NCI-H2227 (cell line): ENCODE data around the gene SYT1.
A peak's percentile ranks its signal among the peaks of the same experiment; 100 is the strongest.

Experiments used
- DNase-seq: peaks from one replicate; lab custom pipeline; 2025; ENCODE audit not compliant: unreplicated experiment; lab: John Stamatoyannopoulos, UW

SYT1 gene

GRCh38 chr12:79053394-79053793 is 188.8 kb downstream of the SYT1 start:
- DNase-seq, result no peak

DNA sequence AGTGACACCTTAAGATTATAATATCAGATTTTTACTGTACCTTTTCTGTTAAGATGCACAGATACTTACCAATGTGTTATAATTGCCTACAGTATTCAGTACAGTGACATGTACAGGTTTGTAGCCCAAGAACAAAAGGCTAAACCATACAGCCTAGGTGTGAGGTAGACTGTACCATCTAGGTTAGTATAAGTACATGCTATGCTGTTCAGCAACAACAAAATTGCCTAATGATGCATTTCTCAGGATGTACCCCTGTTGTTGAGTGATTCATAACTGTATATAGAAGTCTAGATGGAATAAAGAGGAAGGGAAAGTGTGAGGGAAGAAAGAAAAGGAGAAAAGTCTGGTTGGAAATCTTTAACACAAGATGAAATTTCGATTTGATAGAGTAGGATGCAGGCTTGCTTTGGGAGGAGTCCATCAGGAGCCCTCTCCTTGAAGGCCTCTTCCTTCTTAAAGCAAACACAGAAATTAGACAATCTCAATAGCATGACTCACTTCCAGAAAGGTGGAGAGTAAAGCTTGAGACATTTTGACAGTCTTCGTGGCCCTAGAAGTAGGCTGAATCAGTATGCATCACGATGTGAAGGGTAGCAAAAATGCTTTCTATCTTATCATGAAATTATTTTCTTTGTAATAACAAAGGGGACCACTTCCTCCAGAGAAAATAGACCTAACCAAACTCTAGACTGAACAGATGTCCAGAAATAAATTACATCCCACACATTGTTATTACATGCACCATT is 191.5 kb downstream of the SYT1 start:
- peak; percentile 21 for DNase-seq

GRCh38 chr12:79056775-79057174 is 192.2 kb downstream of the SYT1 start:
- no peak for DNase-seq

GRCh38 chr12:79057540-79057939 is 193.0 kb downstream of the SYT1 start:
- no peak for DNase-seq

- no peak for DNase-seq
Observed at GRCh38 chr12:79058342-79058741, 193.8 kb downstream of the SYT1 start.

DNA sequence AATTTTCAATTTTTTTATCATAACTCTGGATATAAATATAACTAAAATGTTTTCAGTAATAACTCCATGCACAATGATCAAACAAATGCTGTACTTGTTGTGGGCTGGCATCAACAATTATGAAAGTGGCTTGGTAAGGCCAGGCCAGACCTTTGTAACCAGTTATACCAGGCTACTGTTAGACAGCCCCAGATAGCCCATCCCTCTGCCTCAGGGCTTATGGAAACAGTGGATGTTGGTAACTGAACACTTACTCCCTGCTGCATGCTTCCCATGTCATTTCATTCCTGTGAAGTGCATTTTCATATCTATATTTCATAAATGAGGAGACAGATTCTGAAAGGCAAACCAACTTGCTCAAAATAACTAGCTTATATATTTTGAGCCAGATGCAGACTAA is 195.0 kb downstream of the SYT1 start:
- DNase-seq, result no peak

DNA sequence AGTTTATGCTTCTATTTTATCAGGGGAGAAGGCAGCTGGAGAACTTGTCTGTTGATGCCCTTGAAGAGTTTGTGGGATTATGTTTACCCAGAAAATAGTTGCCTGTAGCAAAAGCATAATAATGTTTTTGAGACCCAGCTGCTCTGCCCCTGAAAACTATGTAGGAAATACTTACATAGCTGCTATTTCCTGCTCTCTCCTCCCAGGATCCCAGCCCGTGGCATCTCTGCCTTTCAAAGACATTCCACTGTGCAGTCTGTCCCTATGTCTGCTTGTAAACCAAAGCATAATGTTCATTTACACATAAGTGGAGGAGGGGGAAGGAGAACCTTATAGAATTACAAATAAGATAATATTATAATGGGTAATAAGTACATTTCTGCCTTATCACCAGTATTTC is 198.7 kb downstream of the SYT1 start:
- no peak for DNase-seq

DNA sequence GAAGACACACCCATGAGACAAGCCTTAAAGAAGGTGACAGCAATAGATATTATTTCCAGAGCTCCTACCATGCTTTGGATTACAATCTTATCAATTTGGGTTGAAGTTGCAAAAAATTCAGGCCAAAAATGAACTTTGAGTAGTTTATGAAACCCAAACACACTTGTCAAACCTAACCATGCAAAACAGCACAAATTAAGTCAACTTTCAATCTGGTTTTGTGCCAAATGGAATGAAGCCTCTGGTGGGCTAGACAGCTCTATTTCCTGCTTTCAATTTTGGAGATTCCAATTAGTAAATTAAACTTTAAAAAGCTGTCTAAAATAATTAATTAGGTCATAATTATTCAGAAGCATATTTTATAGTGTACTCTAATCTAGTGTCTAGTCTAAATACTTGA is 203.4 kb downstream of the SYT1 start:
- DNase-seq, result no peak

DNA sequence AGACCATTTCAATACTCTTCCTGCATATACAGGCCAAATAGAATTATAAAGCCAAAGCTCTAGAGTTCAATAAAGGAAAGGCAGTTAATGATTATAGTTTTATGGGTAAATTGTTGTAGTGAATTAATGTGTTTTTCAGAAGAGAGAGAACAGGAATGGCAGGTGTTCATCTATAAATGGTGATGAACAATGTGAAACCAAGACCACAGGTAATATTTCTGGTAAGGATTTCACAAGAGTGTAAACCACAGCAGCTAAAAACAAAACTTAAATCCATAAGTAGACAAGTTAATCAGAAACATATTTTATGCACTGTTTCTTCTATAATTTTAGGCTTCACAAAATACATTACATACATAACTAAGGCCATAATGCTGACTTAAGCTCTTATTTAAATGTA is 204.4 kb downstream of the SYT1 start:
- DNase-seq, result no peak

DNA sequence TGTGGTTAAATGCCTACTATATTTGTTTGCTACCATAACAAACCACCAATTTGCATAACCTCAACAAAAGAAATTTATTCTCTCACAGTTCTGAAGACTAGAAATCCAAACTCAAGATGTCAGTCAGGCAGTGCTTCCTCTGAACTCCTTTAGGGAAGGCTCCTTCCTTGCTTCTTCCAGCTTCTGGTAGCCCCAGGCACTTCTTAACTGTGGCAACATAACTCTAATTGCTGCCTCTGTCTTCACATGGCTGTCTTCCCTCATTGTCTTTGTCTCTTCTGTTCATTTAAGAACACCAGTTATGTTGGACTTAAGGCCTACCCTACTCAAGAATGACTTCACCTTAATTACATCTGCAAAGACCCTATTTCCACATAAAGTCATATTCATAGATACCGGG is 206.9 kb downstream of the SYT1 start:
- DNase-seq, result no peak

DNA sequence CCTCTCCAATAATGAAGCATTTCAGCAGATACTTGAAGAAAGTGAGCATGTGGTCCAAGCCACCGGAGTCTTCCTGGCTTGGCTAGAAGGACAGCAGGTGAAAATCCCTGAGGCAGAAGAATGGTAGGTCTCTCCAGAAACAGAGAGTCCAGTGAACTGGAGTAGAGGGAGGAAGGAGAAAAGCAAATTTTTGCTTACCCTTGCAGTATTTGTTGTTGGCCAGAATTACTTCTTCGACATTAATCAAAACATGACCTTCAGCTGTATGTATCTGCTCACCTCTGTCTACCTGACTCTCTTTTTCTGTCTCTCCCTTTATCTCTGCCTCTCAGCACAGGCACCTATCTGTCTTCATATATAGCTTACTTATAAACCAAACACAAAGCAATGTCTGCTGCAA is 208.9 kb downstream of the SYT1 start:
- no peak for DNase-seq

GRCh38 chr12:79082595-79082994 is 218.0 kb downstream of the SYT1 start:
- no peak for DNase-seq

DNA sequence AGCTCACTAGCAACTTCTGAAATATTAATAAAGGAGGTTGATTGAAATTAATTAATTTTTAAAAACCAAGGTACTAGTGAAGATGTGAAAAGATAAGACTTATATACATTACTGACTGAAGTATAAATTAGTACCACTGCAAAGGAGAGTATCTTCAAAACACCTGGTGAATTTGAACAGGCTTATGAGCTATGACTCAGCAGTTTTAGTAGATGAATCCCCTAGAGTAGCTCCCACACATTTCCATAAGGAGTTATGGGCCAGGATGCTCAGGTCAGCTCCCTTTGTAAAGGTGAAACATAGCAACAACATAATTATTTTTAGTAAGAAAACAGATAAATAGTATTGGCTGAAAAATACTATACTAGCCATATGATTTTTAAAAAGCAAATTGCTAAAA is 218.6 kb downstream of the SYT1 start:
- DNase-seq, result peak; percentile 17

GRCh38 chr12:79085106-79085682 is 220.6 kb downstream of the SYT1 start:
- no peak for DNase-seq

DNA sequence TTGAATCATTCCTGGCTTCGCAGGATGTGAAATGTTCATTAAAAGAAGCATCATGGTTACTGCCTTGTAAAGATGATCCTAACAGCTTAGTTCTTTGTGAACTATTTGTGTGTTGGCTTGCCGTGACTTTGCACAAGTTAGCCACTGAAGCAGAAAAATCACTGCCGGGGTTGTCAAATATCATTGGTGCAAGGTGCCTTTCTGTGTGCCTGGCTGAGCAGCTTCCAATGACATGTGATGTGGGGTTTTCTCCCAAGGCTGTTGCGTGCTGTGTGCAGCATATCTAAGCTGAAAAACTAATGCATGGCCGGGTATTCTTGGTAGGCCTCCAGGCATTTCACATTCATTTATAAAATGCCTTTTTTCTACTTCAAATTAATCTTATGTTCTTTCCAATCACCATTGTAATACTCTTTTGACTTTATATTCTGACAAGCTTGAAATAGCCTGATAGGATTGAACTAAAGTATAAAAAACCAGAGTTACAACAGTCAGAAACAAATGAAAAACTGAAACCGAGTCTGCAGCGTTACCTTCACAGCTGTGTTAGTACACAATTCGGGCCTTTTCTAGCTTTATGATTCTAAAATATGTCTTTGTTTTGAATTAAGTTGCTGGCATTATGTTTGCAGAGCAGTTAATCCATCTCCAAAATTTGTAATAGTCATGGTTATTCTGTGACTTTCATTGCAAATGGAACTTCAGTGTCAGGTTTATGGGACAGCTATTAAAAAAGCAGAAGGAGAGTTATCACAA is 222.1 kb downstream of the SYT1 start:
- DNase-seq, result no peak

- DNase-seq, result peak; percentile 7
Observed at GRCh38 chr12:79098530-79098929, 234.0 kb downstream of the SYT1 start.

DNA sequence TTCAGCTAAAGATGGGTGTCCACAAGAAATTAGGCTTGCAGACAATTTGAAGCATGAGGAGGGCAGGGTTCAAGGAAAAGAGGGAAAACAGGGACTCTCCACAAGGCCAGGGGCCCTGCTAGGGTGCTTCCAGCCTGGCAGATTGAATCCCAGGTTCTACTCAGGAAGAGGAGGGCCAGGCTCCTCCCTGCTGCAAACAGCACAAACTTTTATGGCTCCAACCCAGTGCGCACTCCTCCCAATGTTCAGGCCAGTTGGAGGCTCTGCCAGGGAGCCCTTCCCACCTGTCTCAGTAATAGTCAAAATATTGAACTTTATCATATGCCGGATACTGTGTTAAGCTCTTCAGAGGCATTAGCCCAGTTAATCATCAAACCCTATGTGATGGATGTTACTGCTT is 244.4 kb downstream of the SYT1 start:
- no peak for DNase-seq

- no peak for DNase-seq
Observed at GRCh38 chr12:79114896-79115295, 250.3 kb downstream of the SYT1 start.

DNA sequence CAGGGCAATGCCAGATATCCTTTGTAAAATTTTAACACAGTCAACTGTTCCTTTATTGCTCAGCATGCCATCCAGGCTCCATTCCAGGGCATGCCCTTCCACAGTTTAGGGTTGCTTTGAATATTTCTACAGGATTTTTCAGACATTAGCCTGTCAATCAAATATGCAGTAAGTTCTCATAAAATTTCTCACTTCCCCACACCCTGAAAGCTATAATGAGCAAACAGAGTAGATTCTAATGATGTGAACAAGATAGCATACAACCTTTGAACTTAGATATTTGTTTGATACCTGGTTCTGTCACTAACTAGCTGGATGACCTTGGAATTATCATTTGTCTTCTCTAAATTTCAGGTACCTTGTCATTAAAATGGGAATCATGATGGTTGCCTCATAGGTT is 251.2 kb downstream of the SYT1 start:
- DNase-seq, result no peak

DNA sequence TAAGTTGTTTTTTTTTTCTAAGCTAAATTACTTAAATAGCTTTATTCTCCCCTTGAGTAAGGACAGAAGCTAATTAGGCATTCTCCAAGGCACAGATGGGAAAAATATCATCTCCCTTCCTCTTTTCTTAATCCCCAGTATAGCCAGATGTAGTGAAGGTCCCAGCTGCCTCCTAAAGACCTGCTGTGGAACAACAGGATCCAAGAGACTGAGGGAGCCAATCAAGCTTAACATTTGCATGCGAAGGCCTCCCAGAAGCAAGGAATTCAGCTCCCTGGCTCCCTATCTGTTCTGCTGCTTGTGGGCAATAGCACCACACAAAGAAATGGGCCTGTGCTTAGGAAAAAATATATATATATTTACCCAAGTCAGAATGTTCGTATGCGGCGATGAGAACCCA is 255.2 kb downstream of the SYT1 start:
- no peak for DNase-seq

DNA sequence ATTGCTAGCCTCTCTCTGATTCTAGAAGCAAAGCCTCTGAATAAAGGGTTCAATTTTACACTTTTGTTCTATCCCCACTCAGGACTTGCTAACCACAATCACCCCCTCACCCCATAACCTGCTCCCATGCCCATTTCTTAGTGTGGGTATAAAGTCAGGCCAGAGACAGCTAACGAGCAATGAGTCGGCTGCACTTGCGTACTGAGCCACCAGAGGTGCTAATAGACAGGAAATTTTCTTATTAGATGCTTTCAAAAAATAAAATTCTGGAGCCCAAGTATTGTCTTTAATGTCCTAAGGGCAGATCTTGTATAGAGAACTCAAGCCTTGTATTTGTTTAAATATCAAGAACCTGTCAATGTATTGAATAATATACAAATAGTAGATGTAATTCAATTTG is 256.9 kb downstream of the SYT1 start:
- DNase-seq, result no peak

DNA sequence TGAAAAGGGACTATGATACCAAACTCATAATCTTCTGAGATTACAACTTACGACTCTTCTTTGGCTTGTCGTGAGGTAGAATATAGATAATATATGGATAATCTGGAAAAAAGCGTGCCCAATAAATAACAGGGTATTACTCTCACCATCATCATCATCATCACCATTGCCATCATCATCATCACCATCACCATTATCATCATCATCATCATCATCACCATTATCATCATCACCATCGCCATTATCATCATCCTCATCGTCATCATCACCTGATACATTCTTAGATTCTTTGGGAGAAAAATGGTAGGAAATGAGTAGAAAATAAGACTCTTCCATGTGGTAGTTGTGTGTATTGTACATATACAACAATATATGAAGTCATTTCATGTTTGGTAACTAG is 259.8 kb downstream of the SYT1 start:
- no peak for DNase-seq
